ENCODE results near the gene PRKG1.

PRKG1 gene

DNA sequence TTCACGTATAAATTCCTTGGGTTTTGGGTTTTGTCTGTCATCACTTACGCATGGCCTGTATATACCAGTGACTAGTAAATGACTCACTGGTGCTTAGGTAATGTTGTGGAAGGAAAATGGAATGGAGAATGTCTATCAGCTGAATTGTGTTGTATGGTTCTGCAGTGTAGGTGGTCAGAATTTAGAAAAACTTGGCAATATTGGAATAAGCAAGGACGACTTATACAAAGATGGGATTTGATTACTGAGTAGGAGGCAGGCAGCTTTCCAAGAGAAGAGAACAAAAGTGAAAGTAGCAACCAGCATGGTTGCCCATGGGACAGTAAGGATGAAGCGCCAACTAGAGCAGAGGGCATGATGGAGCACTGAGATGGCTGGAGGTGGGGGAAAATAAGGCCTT is 793.7 kb downstream of the PRKG1 start:
- Histone ChIP-seq H4K20me1 (ENCODE audit: insufficient read depth, low read length) (no peaks in the 10 kb centered on the region), H3K79me2 (ENCODE audit: low read length) (no peaks in the 10 kb centered on the region), H3K9me3 (ENCODE audit: insufficient read depth, low read length) (no peaks in the 10 kb centered on the region), H3K9ac (ENCODE audit: low read length) (no peak overlapping the region), H3K27ac (ENCODE audit: low read length) (no peak overlapping the region), H3K4me1 (ENCODE audit: low read length) (peaks cover 15% of the 10 kb centered on the region), H3K36me3 (replicated peaks; ENCODE audit: low read depth, low read length) (no peaks in the 10 kb centered on the region), H3K27me3 (ENCODE audit: low read depth, low read length) (no peaks in the 10 kb centered on the region), H3K4me2 (ENCODE audit: low read length) (no peak overlapping the region), H2AFZ (ENCODE audit: low read depth, low read length) (no peak overlapping the region), H3K4me3 (ENCODE audit: low read length) (no peak overlapping the region)
- no peak for TF ChIP-seq EZH2phosphoT487 (IDR thresholded peaks at IDR 0.05; ENCODE audit: low read depth)
- TF ChIP-seq, protein P1, sequence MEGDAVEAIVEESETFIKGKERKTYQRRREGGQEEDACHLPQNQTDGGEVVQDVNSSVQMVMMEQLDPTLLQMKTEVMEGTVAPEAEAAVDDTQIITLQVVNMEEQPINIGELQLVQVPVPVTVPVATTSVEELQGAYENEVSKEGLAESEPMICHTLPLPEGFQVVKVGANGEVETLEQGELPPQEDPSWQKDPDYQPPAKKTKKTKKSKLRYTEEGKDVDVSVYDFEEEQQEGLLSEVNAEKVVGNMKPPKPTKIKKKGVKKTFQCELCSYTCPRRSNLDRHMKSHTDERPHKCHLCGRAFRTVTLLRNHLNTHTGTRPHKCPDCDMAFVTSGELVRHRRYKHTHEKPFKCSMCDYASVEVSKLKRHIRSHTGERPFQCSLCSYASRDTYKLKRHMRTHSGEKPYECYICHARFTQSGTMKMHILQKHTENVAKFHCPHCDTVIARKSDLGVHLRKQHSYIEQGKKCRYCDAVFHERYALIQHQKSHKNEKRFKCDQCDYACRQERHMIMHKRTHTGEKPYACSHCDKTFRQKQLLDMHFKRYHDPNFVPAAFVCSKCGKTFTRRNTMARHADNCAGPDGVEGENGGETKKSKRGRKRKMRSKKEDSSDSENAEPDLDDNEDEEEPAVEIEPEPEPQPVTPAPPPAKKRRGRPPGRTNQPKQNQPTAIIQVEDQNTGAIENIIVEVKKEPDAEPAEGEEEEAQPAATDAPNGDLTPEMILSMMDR (IDR thresholded peaks at IDR 0.05; ENCODE audit: low read depth, low read length), result no peak

DNA sequence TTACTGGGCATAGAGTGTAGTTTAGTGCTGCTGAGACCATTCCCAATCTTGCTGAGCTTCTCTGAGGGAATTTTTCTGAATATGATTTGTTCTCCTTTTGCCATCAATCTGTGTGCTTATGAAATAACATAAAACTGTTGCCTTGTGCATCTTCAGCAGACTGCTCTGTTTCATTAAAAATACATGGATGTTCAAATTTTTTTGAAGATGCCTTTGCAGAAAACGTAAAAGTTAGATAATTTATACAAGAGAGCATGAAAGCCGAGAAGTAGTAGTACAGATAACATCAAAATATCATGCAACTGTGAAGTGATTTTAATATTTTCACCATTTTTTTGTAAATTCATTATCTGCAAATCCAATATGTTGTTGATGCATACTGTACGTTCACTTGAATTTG is 799.8 kb downstream of the PRKG1 start:
- no peak for TF ChIP-seq EZH2phosphoT487 (IDR thresholded peaks at IDR 0.05; ENCODE audit: low read depth)
- TF ChIP-seq, protein P1 (IDR thresholded peaks at IDR 0.05; ENCODE audit: low read depth, low read length), result no peak
- no peaks in the 10 kb centered on the region for H3K27me3 ChIP-seq (ENCODE audit: low read depth, low read length)
- no peaks in the 10 kb centered on the region for H4K20me1 ChIP-seq (ENCODE audit: insufficient read depth, low read length)
- H2AFZ ChIP-seq (ENCODE audit: low read depth, low read length), result no peak overlapping the region
- H3K9ac ChIP-seq (ENCODE audit: low read length), result no peak overlapping the region
- no peaks in the 10 kb centered on the region for H3K9me3 ChIP-seq (ENCODE audit: insufficient read depth, low read length)
- H3K4me3 ChIP-seq (ENCODE audit: low read length), result no peak overlapping the region
- H3K27ac ChIP-seq (ENCODE audit: low read length), result no peak overlapping the region
- no peaks in the 10 kb centered on the region for H3K36me3 ChIP-seq (replicated peaks; ENCODE audit: low read depth, low read length)
- peaks cover 3% of the 10 kb centered on the region; the same call in 1 of the 2 replicates for H3K4me1 ChIP-seq (ENCODE audit: low read length)
- H3K4me2 ChIP-seq (ENCODE audit: low read length), result no peak overlapping the region
- no peaks in the 10 kb centered on the region for H3K79me2 ChIP-seq (ENCODE audit: low read length)

GRCh38 chr10:51875610-51876009 is 801.3 kb downstream of the PRKG1 start:
- Histone ChIP-seq H3K4me3 (ENCODE audit: low read length) (no peak overlapping the region), H3K9me3 (ENCODE audit: insufficient read depth, low read length) (no peaks in the 10 kb centered on the region), H3K4me2 (ENCODE audit: low read length) (no peak overlapping the region), H3K79me2 (ENCODE audit: low read length) (no peaks in the 10 kb centered on the region), H3K27ac (ENCODE audit: low read length) (no peak overlapping the region), H4K20me1 (ENCODE audit: insufficient read depth, low read length) (no peaks in the 10 kb centered on the region), H3K9ac (ENCODE audit: low read length) (no peak overlapping the region), H3K27me3 (ENCODE audit: low read depth, low read length) (no peaks in the 10 kb centered on the region), H3K36me3 (replicated peaks; ENCODE audit: low read depth, low read length) (no peaks in the 10 kb centered on the region), H2AFZ (ENCODE audit: low read depth, low read length) (no peak overlapping the region; the same call in 1 of the 2 replicates), H3K4me1 (ENCODE audit: low read length) (peaks cover 9% of the 10 kb centered on the region; the same call in 1 of the 2 replicates)
- no peak for TF ChIP-seq EZH2phosphoT487 (IDR thresholded peaks at IDR 0.05; ENCODE audit: low read depth)
- TF ChIP-seq, protein P1 (IDR thresholded peaks at IDR 0.05; ENCODE audit: low read depth, low read length), result peak; percentile 16; the same call in 1 of the 2 replicates

- TF ChIP-seq, protein P1 (IDR thresholded peaks at IDR 0.05; ENCODE audit: low read depth, low read length), result no peak
- TF ChIP-seq EZH2phosphoT487 (IDR thresholded peaks at IDR 0.05; ENCODE audit: low read depth), result no peak
- Histone ChIP-seq H3K4me3 (ENCODE audit: low read length) (no peak overlapping the region), H3K27ac (ENCODE audit: low read length) (no peak overlapping the region), H3K27me3 (ENCODE audit: low read depth, low read length) (no peaks in the 10 kb centered on the region), H3K36me3 (replicated peaks; ENCODE audit: low read depth, low read length) (no peaks in the 10 kb centered on the region), H3K4me1 (ENCODE audit: low read length) (peaks cover 9% of the 10 kb centered on the region; the same call in 1 of the 2 replicates), H4K20me1 (ENCODE audit: insufficient read depth, low read length) (no peaks in the 10 kb centered on the region), H3K9me3 (ENCODE audit: insufficient read depth, low read length) (no peaks in the 10 kb centered on the region), H2AFZ (ENCODE audit: low read depth, low read length) (no peak overlapping the region), H3K4me2 (ENCODE audit: low read length) (no peak overlapping the region), H3K79me2 (ENCODE audit: low read length) (no peaks in the 10 kb centered on the region), H3K9ac (ENCODE audit: low read length) (no peak overlapping the region)
These were observed 802.2 kb downstream of the PRKG1 start for GRCh38 chr10:51876503-51876902.

All from OCI-LY3 (cell line).